HG02642 (cell line): ENCODE data around the gene LRRN3.

Experiments used
- ATAC-seq: cut with Tn5 transposase; IDR thresholded peaks from one replicate; pipeline ENCODE4 v1.9.1; 2021; ENCODE audit warnings: mild to moderate bottlenecking; ENCODE audit not compliant: unreplicated experiment, poor library complexity

LRRN3 gene

DNA sequence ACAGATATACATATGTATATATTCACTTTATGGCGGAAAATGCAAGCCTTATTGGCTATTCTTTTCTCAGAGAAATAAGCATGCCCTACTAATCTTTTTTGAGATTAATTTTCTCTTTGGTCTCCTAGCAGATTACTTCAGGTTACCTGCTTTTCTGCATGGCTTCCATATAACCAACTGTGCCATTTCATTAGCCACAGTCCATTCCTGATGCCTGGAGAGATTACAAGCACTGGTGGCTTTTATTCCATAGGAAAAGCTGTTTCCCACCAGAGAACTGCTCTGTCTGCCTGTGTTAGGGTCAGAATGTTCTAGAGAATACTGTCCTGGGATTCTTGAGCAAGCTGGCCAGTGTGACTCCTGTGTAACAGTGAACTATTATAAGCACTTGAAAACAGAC lies 59.8 kb downstream of the LRRN3 start:
- no peak for ATAC-seq

DNA sequence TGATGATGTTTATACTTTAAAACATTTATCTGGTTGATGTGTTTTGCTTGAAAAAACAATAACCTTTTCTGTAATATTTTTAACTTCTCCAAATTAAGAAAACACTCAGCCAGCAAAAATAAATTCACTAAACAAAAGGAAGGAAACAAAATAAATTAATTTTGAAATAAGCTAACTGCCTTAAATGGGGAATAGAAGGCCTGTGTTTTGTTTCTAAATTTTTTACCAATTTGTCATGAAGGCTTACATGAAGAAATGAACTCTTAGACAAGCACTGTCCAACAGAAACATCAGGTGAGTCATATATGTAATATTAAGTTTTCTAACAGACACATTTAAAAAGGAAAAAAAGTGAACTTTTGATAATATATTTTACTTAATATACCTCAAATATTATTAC lies 68.5 kb downstream of the LRRN3 start:
- ATAC-seq: no peak

DNA sequence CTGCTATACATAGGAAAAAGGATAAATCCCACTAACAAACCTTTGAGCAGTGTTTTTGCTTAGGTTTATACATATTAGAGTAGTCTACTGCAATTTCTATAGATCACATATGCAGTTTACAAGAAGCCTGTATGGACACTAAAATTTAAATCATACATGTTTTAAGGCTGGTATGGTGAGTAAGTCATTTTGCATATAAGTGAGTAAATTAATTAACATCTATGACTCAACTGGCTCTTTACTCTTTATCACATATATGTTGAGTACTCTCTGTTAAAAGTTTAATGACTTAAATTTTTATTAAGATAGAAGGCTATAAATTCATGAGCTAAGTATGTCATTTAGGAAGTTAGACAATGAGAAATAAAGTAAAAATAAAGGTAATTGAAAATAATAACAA lies 69.4 kb downstream of the LRRN3 start:
- no peak for ATAC-seq

DNA sequence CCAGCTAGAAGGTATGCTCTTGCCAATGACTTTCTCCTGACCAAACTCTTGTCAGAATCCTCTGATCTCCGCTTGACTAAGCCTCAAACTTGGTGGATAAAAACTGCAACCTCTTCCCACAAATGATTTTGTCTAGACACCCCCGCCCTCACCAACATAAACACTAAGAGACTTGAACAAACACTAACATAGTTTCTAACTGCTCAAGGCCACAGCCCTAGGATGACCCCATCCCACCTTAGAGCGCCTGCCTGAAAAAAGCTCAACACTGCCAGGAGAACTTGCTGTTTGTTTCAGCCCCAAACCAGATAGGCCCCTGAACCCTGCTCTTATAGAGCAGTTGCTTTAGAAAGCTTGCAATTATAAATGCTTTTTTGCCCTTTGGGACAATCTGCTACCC lies 71.8 kb downstream of the LRRN3 start:
- no peak for ATAC-seq

DNA sequence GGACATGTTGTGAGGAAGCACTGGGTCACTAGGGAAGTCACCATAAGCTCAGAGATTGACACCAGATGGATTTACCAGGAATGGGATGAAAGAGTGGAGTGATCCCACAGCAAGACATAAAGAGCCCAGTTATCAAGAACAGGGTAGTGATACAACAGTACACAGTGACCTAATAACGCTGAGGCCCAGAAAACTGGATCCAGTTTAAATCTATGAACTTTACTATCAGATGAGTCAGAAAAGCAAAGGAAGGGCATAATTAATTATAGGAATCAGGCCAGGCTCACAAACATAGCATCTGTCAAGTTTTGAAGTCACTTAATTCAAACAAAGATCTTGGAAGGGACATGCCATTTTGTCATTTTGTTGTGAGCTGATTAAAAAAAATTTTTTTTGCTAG lies 73.5 kb downstream of the LRRN3 start:
- no peak for ATAC-seq

DNA sequence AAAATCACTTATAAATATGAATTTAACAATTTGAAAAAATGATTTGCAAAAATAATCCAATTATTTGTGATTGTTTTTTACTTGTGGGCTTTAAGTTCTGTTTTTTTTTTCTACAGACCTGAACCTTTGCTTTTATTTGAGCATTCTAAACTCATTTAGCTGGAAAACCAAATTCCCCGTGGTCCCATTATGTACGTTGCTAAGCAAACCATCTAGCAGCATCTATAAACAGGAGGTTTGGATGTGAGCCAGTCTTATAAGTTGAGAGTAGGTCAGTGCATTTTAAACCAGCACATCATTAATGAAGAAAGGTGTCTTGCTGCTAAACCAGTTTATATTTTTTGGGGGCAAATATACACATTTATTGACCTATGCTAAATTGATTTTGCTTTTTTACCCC lies 77.3 kb downstream of the LRRN3 start:
- no peak for ATAC-seq

DNA sequence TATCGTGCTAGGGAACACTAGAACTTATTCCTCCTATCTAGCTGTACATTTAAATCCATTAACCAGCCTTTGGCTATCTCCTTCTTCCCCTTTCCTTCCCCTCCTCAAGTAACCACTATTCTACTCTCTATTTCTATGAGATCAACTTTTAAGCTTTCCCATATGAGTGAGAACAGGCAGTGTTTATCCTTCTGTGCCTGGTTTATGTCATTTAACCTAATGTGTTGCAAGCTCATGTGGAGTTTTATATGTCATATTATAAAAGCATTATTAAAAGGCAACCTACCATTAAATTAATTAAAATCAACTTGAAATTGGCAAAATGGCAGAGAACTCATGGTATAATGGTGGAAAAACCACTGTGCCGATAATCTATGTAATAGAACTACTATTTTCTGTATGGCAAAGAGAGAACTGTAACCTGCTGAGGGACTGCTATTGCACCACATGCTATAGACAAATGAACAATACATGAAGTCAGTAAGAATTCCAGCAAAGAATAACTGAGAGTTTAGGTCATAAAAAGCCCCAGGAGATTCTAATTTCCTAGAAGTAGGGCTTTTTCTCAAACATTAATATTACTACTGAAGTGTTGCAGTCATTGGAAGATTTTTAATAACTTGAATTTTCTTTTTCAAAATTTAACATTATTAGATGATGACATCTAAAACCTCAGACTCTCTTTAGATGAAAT lies 81.8 kb downstream of the LRRN3 start:
- no peak for ATAC-seq

DNA sequence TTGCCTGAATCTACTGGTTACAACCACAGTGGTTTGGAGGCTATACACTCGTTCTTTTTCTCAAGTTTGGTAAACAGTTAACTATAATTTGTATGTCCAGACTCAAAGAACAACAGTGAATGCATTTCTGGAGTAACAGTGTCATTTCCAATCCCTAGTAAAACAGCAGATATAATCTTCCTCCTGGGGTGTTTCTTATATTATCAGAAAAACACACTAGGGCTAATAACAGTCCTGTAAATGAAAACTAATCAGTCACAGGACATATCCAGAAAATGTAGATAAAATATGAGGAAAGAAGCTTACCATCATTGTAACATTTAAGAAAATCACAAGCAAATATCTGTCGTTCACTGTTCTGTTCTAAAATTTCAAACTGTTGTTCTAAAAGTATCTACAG lies 82.6 kb downstream of the LRRN3 start:
- ATAC-seq: no peak

DNA sequence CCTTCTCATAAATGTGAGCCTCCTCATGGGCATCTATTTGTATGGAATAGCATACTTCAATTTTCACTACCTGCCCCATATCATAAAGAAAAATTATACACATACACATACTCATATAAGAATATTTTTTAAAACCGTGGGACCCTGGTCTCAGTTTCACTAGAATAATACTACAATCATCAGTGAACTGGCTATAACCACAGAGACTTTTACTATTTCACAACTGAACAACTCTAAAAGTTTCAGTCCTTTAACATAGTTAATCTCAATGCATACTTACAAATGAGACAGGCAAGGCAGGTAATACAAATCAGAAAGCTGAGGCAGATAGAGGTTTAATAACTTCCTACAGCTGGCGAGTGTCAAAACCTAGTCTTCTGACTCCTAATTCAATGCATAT lies 83.1 kb downstream of the LRRN3 start:
- no peak for ATAC-seq

DNA sequence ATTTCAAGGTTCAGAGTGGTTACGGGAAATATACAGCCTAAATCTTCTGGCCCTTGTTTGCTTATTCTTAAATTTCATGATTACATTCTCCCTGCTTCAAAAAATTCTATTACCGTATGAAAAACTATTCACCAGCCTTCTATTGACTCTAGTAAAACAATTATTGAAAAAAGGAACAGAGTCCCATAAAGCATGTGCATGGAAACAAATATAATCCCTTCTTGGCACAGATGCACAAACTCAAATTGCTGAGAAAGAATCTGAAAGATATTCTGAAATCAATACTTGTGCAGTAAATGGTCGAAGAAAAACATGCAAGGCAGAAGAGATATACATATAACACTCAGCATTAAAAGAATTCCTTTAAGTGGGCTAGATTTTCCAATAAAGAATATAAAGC lies 83.6 kb downstream of the LRRN3 start:
- ATAC-seq: no peak
